Measurements from ENCODE around the gene NFIA.

The NFIA gene

GRCh38 chr1:61202854-61203598, 120.7 kb downstream of the NFIA start:
- Histone ChIP-seq H3K27ac (ENCODE audit: extremely low read depth, low read depth, low read length) (no peak overlapping the region), H3K9me3 (ENCODE audit: control insufficient read depth, insufficient read depth, low read depth, low read length) (no peaks in the 10 kb centered on the region), H3K4me1 (ENCODE audit: control insufficient read depth, insufficient read depth, low read length) (peaks cover 8% of the 10 kb centered on the region; the same call in 1 of the 2 replicates), H3K36me3 (ENCODE audit: control insufficient read depth in 2 of 2, insufficient read depth in 1 of 2, low read length in 2 of 2) (no peaks in the 10 kb centered on the region), H3K4me3 (ENCODE audit: low read depth, low read length) (no peak overlapping the region)
- POLR2A ChIA-PET = no interaction called here
- 0 out of 2 replicates have a peak, but pooled peaks have one; percentile 8 for TF ChIP-seq ZBTB17 (tag by site-specific recombination; IDR thresholded peaks at IDR 0.05)
- TF ChIP-seq KLF10 (tag by site-specific recombination; IDR thresholded peaks at IDR 0.05) = no peak
- TF ChIP-seq KLF1 (tag by site-specific recombination; IDR thresholded peaks at IDR 0.05) = no peak
- TF ChIP-seq, protein P1, sequence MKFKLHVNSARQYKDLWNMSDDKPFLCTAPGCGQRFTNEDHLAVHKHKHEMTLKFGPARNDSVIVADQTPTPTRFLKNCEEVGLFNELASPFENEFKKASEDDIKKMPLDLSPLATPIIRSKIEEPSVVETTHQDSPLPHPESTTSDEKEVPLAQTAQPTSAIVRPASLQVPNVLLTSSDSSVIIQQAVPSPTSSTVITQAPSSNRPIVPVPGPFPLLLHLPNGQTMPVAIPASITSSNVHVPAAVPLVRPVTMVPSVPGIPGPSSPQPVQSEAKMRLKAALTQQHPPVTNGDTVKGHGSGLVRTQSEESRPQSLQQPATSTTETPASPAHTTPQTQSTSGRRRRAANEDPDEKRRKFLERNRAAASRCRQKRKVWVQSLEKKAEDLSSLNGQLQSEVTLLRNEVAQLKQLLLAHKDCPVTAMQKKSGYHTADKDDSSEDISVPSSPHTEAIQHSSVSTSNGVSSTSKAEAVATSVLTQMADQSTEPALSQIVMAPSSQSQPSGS (tag by site-specific recombination; IDR thresholded peaks at IDR 0.05; ENCODE audit: low read depth) = peak; percentile 69; the same call in 1 of the 2 replicates
- no peak for TF ChIP-seq ZNF362 (tag by site-specific recombination; IDR thresholded peaks at IDR 0.05)
- TF ChIP-seq, protein P2, sequence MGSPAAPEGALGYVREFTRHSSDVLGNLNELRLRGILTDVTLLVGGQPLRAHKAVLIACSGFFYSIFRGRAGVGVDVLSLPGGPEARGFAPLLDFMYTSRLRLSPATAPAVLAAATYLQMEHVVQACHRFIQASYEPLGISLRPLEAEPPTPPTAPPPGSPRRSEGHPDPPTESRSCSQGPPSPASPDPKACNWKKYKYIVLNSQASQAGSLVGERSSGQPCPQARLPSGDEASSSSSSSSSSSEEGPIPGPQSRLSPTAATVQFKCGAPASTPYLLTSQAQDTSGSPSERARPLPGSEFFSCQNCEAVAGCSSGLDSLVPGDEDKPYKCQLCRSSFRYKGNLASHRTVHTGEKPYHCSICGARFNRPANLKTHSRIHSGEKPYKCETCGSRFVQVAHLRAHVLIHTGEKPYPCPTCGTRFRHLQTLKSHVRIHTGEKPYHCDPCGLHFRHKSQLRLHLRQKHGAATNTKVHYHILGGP (tag by site-specific recombination; IDR thresholded peaks at IDR 0.05) = no peak
- no peak for TF ChIP-seq ZNF518A (tag by site-specific recombination; conservative IDR thresholded peaks at IDR 0.05; ENCODE audit: low read depth)
- peak; percentile 32; the same call in 1 of the 2 replicates for TF ChIP-seq ZBTB44 (tag by site-specific recombination; IDR thresholded peaks at IDR 0.05)
- no peak for TF ChIP-seq ZNF354C (tag by site-specific recombination; IDR thresholded peaks at IDR 0.05; ENCODE audit: borderline replicate concordance, low read depth)
- peak; percentile 96 for TF ChIP-seq PRDM6 (tag by site-specific recombination; IDR thresholded peaks at IDR 0.05)
- TF ChIP-seq SCRT2 (tag by site-specific recombination; IDR thresholded peaks at IDR 0.05) = peak; percentile 83
- TF ChIP-seq ZBTB8A (tag by site-specific recombination; IDR thresholded peaks at IDR 0.05) = peak; percentile 36; the same call in 1 of the 2 replicates
- TF ChIP-seq ZBTB20 (tag by site-specific recombination; IDR thresholded peaks at IDR 0.05) = peak; percentile 45
- CTCF ChIA-PET = interaction anchor here (0.7 kb wide), 1 partner anchor 137 kb away, joined by 4 read pairs; no protein-coding TSS in a partner anchor

All from HEK293 (cell line).